GM19099 (cell line): Measurements from ENCODE around the gene HAPSTR1.

Source experiments
- POLR2A ChIP-seq: IDR thresholded peaks from 3 replicates; pipeline ENCODE4 v1.6.1; 2011; ENCODE audit warnings: low read depth; ENCODE audit not compliant: insufficient read length; ENCODE audit errors: extremely low read depth

The HAPSTR1 gene

GRCh38 chr16:9105189-9105588, 13.7 kb downstream of the HAPSTR1 start:
- TF ChIP-seq POLR2A, result no peak

GRCh38 chr16:9107025-9107970, 15.9 kb downstream of the HAPSTR1 start:
- TF ChIP-seq POLR2A, result no peak

- TF ChIP-seq POLR2A, result no peak
These were observed 17.8 kb downstream of the HAPSTR1 start for GRCh38 chr16:9109255-9109654.

GRCh38 chr16:9112166-9112843, 20.9 kb downstream of the HAPSTR1 start:
- TF ChIP-seq POLR2A, result no peak

GRCh38 chr16:9112844-9113186, 21.4 kb downstream of the HAPSTR1 start:
- TF ChIP-seq POLR2A, result no peak

GRCh38 chr16:9113707-9114106, 22.3 kb downstream of the HAPSTR1 start:
- no peak for TF ChIP-seq POLR2A

- no peak for TF ChIP-seq POLR2A
These were observed 22.7 kb downstream of the HAPSTR1 start for GRCh38 chr16:9114112-9114511.

GRCh38 chr16:9114842-9115241, 23.4 kb downstream of the HAPSTR1 start:
- no peak for TF ChIP-seq POLR2A

GRCh38 chr16:9115277-9115676, 23.8 kb downstream of the HAPSTR1 start:
- no peak for TF ChIP-seq POLR2A

- no peak for TF ChIP-seq POLR2A
These were observed 24.7 kb downstream of the HAPSTR1 start for GRCh38 chr16:9116141-9116540.

GRCh38 chr16:9118170-9118569, 26.7 kb downstream of the HAPSTR1 start:
- no peak for TF ChIP-seq POLR2A

GRCh38 chr16:9119795-9120194, 28.4 kb downstream of the HAPSTR1 start:
- no peak for TF ChIP-seq POLR2A

GRCh38 chr16:9122342-9122741, 30.9 kb downstream of the HAPSTR1 start:
- no peak for TF ChIP-seq POLR2A

- no peak for TF ChIP-seq POLR2A
These were observed 31.5 kb downstream of the HAPSTR1 start for GRCh38 chr16:9122969-9123368.

- no peak for TF ChIP-seq POLR2A
These were observed 32.0 kb downstream of the HAPSTR1 start for GRCh38 chr16:9123401-9123800.

GRCh38 chr16:9123871-9124270, 32.4 kb downstream of the HAPSTR1 start:
- TF ChIP-seq POLR2A, result no peak
